Measurements from ENCODE around the gene CHKB. TPM values are rescaled to one million over a fixed set of nuclear protein-coding genes. Genes with fewer than 3 reads are reported as not detected.

CHKB gene
- total RNA-seq, 1 donor from 2014 or later: 47.4 TPM

DNA sequence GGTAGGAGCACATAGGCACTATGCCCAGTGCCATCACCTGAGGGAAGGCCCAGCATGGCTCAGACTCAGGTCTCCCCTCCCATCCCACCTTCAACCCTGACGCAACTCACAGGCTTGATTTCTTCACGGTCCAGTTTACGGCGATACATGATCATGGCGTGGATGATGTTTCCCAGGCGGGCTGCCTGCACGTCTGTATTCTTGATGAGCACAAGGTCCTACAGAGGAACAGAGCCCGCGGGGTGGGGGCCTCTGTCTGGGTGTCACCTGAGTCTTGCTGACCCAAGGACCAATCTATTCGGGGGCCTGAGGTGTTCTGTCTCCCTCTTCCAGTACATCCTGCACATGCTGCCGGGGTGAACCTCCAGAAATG is 8.3 kb downstream of the CHKB start:
- Mint-ChIP-seq H3K27me3 (ENCODE audit: low read depth) (no peaks in the 10 kb centered on the region), H3K36me3 (ENCODE audit: low read depth) (peaks cover 10% of the 10 kb centered on the region), H3K4me1 (ENCODE audit: low read depth) (peaks cover under 1% of the 10 kb centered on the region), H3K9me3 (ENCODE audit: low read depth) (no peaks in the 10 kb centered on the region), H3K27ac (ENCODE audit: unreplicated experiment) (no peak overlapping the region), H3K4me3 (ENCODE audit: unreplicated experiment) (no peak overlapping the region)
- DNase-seq (ENCODE audit: low spot score): no peak
- TF ChIP-seq, protein P1, sequence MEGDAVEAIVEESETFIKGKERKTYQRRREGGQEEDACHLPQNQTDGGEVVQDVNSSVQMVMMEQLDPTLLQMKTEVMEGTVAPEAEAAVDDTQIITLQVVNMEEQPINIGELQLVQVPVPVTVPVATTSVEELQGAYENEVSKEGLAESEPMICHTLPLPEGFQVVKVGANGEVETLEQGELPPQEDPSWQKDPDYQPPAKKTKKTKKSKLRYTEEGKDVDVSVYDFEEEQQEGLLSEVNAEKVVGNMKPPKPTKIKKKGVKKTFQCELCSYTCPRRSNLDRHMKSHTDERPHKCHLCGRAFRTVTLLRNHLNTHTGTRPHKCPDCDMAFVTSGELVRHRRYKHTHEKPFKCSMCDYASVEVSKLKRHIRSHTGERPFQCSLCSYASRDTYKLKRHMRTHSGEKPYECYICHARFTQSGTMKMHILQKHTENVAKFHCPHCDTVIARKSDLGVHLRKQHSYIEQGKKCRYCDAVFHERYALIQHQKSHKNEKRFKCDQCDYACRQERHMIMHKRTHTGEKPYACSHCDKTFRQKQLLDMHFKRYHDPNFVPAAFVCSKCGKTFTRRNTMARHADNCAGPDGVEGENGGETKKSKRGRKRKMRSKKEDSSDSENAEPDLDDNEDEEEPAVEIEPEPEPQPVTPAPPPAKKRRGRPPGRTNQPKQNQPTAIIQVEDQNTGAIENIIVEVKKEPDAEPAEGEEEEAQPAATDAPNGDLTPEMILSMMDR (IDR thresholded peaks at IDR 0.05): no peak

DNA sequence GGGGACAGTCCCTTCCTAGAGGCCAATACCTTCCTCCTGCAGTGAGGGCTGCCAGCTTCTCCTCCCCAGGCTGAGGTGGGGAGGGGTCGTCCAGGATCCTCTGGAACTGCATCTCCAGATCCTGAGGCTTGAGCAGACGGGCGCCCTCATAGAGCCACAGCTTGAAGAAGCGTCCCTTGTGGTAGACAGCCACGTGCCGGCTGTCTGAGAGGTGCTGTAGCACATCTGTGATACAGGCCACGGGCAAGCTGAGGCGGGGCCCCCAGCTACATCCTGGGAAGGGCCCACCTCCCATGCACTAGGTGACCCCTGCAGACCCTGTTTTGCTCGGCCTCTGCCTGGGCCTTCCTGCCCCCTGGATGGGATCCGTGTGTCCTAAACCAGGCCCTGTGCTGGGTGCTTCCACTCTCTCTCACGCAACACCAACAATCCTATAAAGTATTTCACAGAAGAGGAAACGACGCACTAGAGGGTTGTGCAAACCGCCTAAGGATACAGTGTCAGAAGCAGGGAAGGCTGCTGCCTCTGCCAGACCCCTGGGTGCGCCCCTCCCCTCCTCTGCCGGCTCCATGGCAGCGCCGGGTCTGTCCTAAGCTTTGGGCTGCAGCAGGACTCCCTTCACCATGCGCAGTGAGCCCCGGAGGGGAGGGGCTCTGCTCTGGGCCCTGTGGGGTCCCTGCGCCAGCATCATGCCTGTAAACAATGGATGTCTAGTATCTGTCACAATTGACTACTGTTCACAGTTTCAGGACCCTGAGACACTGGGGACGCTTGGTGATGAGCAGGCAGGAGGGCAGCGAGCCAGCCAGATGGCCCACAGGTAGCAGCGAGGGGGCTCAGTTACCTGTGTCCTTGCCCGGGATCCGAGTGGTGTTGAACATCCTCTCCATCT is 8.9 kb downstream of the CHKB start:
- peaks cover 15% of the 10 kb centered on the region for H3K36me3 Mint-ChIP-seq (ENCODE audit: low read depth)
- no peaks in the 10 kb centered on the region for H3K27me3 Mint-ChIP-seq (ENCODE audit: low read depth)
- no peaks in the 10 kb centered on the region for H3K4me1 Mint-ChIP-seq (ENCODE audit: low read depth)
- H3K4me3 Mint-ChIP-seq (ENCODE audit: unreplicated experiment): no peak overlapping the region
- H3K27ac Mint-ChIP-seq (ENCODE audit: unreplicated experiment): no peak overlapping the region
- TF ChIP-seq, protein P1 (IDR thresholded peaks at IDR 0.05): no peak
- no peaks in the 10 kb centered on the region for H3K9me3 Mint-ChIP-seq (ENCODE audit: low read depth)
- no peak for DNase-seq (ENCODE audit: low spot score)

DNA sequence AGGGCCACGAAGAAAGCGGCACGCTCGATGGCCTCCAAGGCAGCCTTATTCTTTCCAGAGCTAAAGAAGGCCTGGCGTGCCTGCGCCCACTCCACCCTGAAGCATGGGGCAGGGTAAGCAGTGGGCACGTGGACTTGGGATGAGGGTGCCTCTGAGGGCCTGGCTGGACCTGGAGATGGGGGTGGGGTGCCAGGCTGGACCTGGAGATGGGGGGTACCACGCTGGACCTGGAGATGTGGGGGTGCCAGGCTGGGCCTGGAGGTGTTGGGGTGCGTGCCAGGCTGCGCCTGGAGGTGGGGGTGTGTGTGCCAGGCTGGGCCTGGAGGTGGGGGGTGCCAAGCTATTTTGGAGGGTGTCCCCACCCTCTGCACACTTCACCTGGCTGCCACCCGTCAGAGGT is 9.7 kb downstream of the CHKB start:
- Mint-ChIP-seq H3K9me3 (ENCODE audit: low read depth) (no peaks in the 10 kb centered on the region), H3K36me3 (ENCODE audit: low read depth) (peaks cover 17% of the 10 kb centered on the region), H3K4me1 (ENCODE audit: low read depth) (no peaks in the 10 kb centered on the region), H3K4me3 (ENCODE audit: unreplicated experiment) (no peak overlapping the region), H3K27ac (ENCODE audit: unreplicated experiment) (no peak overlapping the region), H3K27me3 (ENCODE audit: low read depth) (no peaks in the 10 kb centered on the region)
- TF ChIP-seq, protein P1 (IDR thresholded peaks at IDR 0.05): no peak
- no peak for DNase-seq (ENCODE audit: low spot score)

DNA sequence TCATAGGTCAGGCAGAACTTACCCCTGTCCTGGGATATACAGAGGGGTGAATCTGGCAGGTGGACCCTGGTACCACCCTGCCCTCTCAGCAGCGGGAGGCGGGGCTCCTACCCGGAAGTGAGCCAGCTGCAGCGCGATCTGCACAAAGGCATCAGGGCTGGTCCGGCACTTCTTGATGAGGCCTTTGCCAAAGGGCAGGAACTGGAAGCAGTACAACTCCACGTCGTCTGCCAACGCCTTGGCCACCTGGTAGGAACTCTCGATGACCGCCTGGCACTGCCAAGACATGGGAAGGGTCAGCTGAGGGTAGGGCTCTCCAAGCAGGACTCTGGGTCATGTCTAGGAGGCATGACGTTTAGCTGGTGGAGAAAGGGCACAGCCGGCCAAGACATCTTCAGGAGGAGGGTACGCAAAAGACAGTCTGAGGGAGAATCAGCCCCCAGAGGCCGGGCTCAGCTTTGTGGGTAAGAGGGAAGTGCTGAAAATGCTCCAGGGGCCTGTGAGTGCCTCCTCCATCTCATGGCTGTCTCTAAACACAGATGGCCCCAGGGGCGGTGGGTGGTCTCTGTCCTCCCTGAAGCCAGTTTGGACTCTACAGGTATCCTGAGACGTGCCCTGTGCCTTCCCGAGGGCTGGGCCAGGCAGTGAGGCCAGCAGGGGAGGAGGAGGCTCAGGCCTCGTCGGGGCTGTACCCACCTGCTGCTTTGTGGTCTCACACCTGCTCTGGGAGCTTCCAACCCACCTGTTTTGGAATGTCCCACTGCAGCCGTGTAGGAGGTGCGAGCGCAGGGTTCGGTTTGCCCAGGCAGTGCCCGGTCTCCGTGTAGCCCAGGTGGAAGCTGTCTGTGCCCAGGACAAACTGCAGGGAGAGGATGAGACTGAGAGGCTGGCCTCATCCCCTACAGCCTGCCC is 11.1 kb downstream of the CHKB start:
- Mint-ChIP-seq H3K36me3 (ENCODE audit: low read depth) (peaks cover 20% of the 10 kb centered on the region), H3K4me3 (ENCODE audit: unreplicated experiment) (no peak overlapping the region), H3K9me3 (ENCODE audit: low read depth) (no peaks in the 10 kb centered on the region), H3K27ac (ENCODE audit: unreplicated experiment) (no peak overlapping the region), H3K27me3 (ENCODE audit: low read depth) (no peaks in the 10 kb centered on the region), H3K4me1 (ENCODE audit: low read depth) (no peaks in the 10 kb centered on the region)
- TF ChIP-seq, protein P1 (IDR thresholded peaks at IDR 0.05): no peak
- no peak for DNase-seq (ENCODE audit: low spot score)

DNA sequence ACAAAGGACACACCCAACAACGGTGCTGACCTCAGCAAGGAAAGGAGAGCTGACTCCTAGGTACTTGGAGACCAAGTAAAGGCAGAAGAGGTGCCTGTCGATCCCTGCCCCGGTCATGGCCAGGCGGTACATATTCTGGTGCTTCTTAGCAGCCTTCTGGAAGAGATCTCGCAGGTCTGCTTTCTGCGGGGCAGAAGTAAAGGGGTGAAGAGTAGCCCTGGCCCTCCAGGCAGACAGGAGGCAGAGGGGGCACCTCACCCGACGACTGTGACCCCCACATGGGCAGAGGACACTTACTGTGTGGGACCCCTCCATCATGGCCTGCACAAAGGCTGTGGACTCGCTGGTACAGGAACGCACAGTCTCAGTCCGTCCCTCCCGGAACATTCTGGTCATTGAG is 11.8 kb downstream of the CHKB start:
- Mint-ChIP-seq H3K36me3 (ENCODE audit: low read depth) (peaks cover 20% of the 10 kb centered on the region), H3K27me3 (ENCODE audit: low read depth) (no peaks in the 10 kb centered on the region), H3K4me3 (ENCODE audit: unreplicated experiment) (no peak overlapping the region), H3K27ac (ENCODE audit: unreplicated experiment) (no peak overlapping the region), H3K9me3 (ENCODE audit: low read depth) (no peaks in the 10 kb centered on the region), H3K4me1 (ENCODE audit: low read depth) (no peaks in the 10 kb centered on the region)
- no peak for DNase-seq (ENCODE audit: low spot score)
- TF ChIP-seq, protein P1 (IDR thresholded peaks at IDR 0.05): no peak

All from chondrocyte (in vitro differentiated cells).